ENCODE results near the gene DAB2IP.
"Not testable (repeated sequence)": the region's sequence is repeated elsewhere in the genome, so short reads cannot be mapped to it uniquely, and the experiment has no call there.

Gene DAB2IP

DNA sequence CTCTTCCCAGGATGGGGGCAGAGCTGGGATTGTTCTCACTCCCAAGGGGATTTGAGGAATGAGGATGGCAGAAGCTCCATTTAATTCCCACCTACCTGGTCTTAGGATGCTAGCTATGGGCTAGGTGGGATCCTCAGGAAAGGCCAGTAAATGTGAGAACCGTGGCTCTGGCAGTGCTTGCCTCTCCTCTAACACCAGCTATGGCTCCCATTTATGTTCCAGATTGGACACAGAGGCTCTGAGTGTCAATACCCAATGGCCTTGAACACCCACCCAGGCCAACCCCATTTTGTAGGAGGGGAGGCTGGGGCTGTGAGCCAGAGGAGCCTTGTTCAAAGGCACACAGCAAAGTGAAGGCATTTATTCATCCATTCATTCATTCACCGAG, 10.2 kb upstream of the DAB2IP start:
- H3K27me3 ChIP-seq (ENCODE audit: insufficient read depth, poor library complexity, severe bottlenecking): no peaks in the 10 kb centered on the region
- TF ChIP-seq, protein P1, sequence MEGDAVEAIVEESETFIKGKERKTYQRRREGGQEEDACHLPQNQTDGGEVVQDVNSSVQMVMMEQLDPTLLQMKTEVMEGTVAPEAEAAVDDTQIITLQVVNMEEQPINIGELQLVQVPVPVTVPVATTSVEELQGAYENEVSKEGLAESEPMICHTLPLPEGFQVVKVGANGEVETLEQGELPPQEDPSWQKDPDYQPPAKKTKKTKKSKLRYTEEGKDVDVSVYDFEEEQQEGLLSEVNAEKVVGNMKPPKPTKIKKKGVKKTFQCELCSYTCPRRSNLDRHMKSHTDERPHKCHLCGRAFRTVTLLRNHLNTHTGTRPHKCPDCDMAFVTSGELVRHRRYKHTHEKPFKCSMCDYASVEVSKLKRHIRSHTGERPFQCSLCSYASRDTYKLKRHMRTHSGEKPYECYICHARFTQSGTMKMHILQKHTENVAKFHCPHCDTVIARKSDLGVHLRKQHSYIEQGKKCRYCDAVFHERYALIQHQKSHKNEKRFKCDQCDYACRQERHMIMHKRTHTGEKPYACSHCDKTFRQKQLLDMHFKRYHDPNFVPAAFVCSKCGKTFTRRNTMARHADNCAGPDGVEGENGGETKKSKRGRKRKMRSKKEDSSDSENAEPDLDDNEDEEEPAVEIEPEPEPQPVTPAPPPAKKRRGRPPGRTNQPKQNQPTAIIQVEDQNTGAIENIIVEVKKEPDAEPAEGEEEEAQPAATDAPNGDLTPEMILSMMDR (IDR thresholded peaks at IDR 0.05; ENCODE audit: poor library complexity, severe bottlenecking): no peak
- H3K4me3 ChIP-seq (ENCODE audit: severe bottlenecking): no peak overlapping the region
- H3K36me3 ChIP-seq (ENCODE audit: low read depth): no peaks in the 10 kb centered on the region
- H3K27ac ChIP-seq (ENCODE audit: poor library complexity, severe bottlenecking): no peak overlapping the region
- no peaks in the 10 kb centered on the region for H3K9me3 ChIP-seq (ENCODE audit: severe bottlenecking)
- peaks cover 3% of the 10 kb centered on the region for H3K4me1 ChIP-seq (ENCODE audit: insufficient read depth, poor library complexity, severe bottlenecking)
- no peak for ATAC-seq (ENCODE audit: low read depth)
- no peak for DNase-seq (ENCODE audit: low spot score)

GRCh38 chr9:121642758-121643157, 8.7 kb upstream of the DAB2IP start:
- DNase-seq (ENCODE audit: low spot score) (no peak), ATAC-seq (ENCODE audit: low read depth) (no peak)
- H3K27ac ChIP-seq (ENCODE audit: poor library complexity, severe bottlenecking): no peak overlapping the region
- H3K27me3 ChIP-seq (ENCODE audit: insufficient read depth, poor library complexity, severe bottlenecking): no peaks in the 10 kb centered on the region
- no peak overlapping the region for H3K4me3 ChIP-seq (ENCODE audit: severe bottlenecking)
- TF ChIP-seq, protein P1 (IDR thresholded peaks at IDR 0.05; ENCODE audit: poor library complexity, severe bottlenecking): no peak
- peaks cover 1% of the 10 kb centered on the region for H3K4me1 ChIP-seq (ENCODE audit: insufficient read depth, poor library complexity, severe bottlenecking)
- no peaks in the 10 kb centered on the region for H3K9me3 ChIP-seq (ENCODE audit: severe bottlenecking)
- no peaks in the 10 kb centered on the region for H3K36me3 ChIP-seq (ENCODE audit: low read depth)

DNA sequence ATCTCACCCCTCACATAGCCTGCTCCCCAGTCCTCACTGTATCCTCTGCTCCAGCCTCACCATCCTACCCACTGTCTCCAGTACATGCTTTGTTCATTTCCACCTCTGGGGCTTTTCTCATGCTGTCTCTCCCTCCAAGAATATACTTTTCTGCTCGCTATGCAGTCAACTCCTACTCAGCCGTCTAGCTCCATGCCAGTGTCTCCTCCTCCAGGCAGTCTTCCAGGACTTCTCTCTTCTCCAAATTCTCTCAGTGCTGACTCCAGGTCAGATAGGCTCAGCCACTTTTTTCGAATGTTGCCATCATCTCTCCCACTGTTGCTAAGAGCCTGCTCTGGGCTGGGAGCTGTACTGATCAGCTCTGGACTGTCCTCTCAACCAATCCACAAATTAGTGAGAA, 8.0 kb upstream of the DAB2IP start:
- TF ChIP-seq, protein P1 (IDR thresholded peaks at IDR 0.05; ENCODE audit: poor library complexity, severe bottlenecking): no peak

GRCh38 chr9:121644040-121644439, 7.4 kb upstream of the DAB2IP start:
- not testable (repeated sequence) for ATAC-seq (ENCODE audit: low read depth); H3K27ac ChIP-seq (ENCODE audit: poor library complexity, severe bottlenecking); H3K27me3 ChIP-seq (ENCODE audit: insufficient read depth, poor library complexity, severe bottlenecking); DNase-seq (ENCODE audit: low spot score); H3K4me3 ChIP-seq (ENCODE audit: severe bottlenecking); H3K9me3 ChIP-seq (ENCODE audit: severe bottlenecking); H3K36me3 ChIP-seq (ENCODE audit: low read depth); H3K4me1 ChIP-seq (ENCODE audit: insufficient read depth, poor library complexity, severe bottlenecking)

More for the DNA sequence above, 8.0 kb upstream of the DAB2IP start:
- Histone ChIP-seq H3K27me3 (ENCODE audit: insufficient read depth, poor library complexity, severe bottlenecking) (no peaks in the 10 kb centered on the region), H3K36me3 (ENCODE audit: low read depth) (no peaks in the 10 kb centered on the region), H3K27ac (ENCODE audit: poor library complexity, severe bottlenecking) (no peak overlapping the region), H3K4me1 (ENCODE audit: insufficient read depth, poor library complexity, severe bottlenecking) (no peaks in the 10 kb centered on the region), H3K4me3 (ENCODE audit: severe bottlenecking) (no peak overlapping the region), H3K9me3 (ENCODE audit: severe bottlenecking) (no peaks in the 10 kb centered on the region)
- no peak for DNase-seq (ENCODE audit: low spot score)
- ATAC-seq (ENCODE audit: low read depth): no peak

- no peaks in the 10 kb centered on the region for H3K4me1 ChIP-seq (ENCODE audit: insufficient read depth, poor library complexity, severe bottlenecking)
- H3K4me3 ChIP-seq (ENCODE audit: severe bottlenecking): no peak overlapping the region
- H3K9me3 ChIP-seq (ENCODE audit: severe bottlenecking): no peaks in the 10 kb centered on the region
- no peaks in the 10 kb centered on the region for H3K36me3 ChIP-seq (ENCODE audit: low read depth)
- ATAC-seq (ENCODE audit: low read depth) (no peak), DNase-seq (ENCODE audit: low spot score) (no peak)
- H3K27me3 ChIP-seq (ENCODE audit: insufficient read depth, poor library complexity, severe bottlenecking): no peaks in the 10 kb centered on the region
- H3K27ac ChIP-seq (ENCODE audit: poor library complexity, severe bottlenecking): no peak overlapping the region
- TF ChIP-seq, protein P1 (IDR thresholded peaks at IDR 0.05; ENCODE audit: poor library complexity, severe bottlenecking): no peak
These were observed 6.4 kb upstream of the DAB2IP start for GRCh38 chr9:121645003-121645402.
